Central memory CD4-positive, alpha-beta T cell (primary cell): Measurements from ENCODE around the gene NCKAP5.

Experiments
- DNase-seq: peaks from one replicate; pipeline ENCODE4 v3.0.0; 2022

NCKAP5 gene

GRCh38 chr2:133456971-133457370 is 111.3 kb downstream of the NCKAP5 start:
- no peak for DNase-seq

DNA sequence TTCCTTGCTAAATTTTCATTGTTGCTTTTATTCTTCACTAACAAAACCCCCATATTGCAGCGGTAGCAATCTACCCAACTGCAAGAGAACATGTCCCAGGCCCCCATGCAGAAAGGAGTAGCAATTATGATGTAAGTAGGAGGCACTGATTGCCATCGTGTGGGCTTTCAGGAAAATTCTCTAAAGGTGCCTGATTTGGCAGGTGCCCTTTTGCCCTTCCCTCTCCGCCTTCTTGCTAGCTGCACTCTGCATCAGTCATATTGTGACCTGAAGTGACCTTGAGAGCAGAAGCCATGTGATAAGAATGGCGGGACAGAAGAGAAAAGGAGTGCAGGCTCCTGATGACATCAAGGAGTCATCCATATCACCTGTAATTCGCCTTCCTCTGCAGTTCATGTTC is 112.1 kb downstream of the NCKAP5 start:
- no peak for DNase-seq

GRCh38 chr2:133453032-133453431 is 115.2 kb downstream of the NCKAP5 start:
- no peak for DNase-seq

GRCh38 chr2:133452583-133452982 is 115.7 kb downstream of the NCKAP5 start:
- no peak for DNase-seq

- no peak for DNase-seq
Observed at GRCh38 chr2:133452146-133452545, 116.1 kb downstream of the NCKAP5 start.

GRCh38 chr2:133448195-133448594 is 120.1 kb downstream of the NCKAP5 start:
- no peak for DNase-seq

DNA sequence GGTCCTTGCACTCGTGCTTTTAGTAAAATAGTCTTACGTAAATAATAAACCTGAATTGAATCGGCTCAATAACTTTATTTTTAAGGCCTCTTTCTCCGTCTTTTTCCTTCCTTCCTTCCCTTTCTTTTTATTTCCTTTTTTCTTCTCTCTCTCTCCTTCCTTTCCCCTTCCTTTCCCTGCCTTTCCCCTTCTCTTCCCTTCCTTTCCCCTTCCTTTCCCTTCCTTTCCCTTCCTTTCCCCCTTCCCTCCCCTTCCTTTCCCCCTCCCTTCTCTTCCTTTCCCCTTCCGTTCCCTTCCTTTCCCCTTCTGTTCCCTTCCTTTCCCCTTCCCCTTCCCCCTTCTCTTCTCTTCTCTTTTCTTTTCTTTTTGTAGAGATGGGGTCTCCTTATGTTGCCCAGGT is 121.0 kb downstream of the NCKAP5 start:
- DNase-seq: no peak

- no peak for DNase-seq
Observed at GRCh38 chr2:133444465-133444864, 123.8 kb downstream of the NCKAP5 start.

DNA sequence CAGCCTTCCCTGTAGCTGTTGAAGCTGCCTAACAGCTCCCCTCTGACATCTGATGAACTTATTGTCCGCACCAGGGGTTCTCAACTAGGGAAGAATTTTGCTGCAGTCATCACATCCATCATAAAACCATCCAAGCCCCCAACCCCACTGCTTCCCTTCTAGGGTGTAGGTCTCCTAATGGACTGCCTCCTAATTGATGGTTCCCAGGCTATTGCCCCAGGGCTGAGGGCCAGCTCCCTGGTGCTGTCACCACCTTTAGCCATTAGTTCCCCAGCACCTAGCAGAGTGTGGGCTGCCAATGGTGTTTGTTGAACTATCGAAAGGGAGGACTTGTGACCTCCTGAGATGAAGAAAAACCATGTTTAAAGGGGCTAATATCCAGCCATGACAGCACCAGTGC is 125.9 kb downstream of the NCKAP5 start:
- DNase-seq: no peak

DNA sequence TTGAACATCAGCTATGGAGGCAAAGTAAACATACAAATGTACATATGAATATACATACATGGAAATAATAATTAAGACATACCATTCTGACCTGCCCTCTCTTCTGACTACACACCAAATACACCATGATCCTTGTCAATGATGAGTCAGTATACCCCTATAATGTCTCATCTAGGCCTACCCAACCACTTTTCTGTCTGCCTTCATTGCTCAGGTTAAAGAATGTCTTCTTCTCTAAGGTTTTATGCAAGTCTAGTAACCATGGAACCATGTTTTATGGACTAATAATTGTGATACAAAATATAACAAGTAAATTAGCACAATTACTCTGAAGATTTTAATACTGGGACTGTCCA is 128.7 kb downstream of the NCKAP5 start:
- DNase-seq: no peak

- DNase-seq: no peak
Observed at GRCh38 chr2:133438848-133439564, 129.3 kb downstream of the NCKAP5 start.

DNA sequence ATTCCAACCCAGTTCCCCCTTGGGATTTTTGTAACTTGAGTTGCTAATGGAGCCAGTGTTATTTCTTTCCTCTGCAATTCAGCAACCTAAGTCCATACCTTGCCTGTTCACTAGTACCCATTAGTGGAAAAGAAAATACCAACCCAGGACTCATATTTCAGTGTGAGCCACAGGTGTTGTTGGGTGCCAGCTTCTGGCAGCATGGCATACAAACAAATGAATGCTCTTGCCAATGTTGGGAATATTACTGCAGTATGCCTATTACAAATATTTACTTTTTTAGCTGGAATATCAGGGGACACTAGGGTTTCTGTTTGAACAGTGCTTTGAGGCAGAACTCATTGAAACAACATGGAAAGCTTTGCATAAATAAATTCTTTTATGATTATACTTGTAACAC is 130.2 kb downstream of the NCKAP5 start:
- no peak for DNase-seq

DNA sequence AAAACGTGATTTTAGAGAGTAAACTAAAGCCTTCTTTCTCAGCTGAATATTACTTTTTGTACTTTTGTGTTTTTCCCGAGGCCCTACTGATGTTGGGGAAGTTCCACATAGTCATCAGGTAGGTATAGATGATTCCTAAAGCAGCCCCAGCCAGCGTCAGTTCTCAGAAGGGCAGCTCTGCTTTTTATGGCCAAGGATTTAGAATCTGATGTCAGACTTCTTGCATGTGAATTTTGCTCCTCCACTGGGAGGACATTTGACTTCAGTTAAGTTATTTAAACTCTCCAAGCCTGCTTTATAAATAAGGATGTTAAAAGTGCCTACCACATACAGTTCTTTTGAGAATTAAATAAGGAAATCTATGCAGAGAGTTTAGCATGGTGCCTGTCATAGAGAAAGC is 130.8 kb downstream of the NCKAP5 start:
- no peak for DNase-seq

- no peak for DNase-seq
Observed at GRCh38 chr2:133434959-133435668, 133.1 kb downstream of the NCKAP5 start.

- DNase-seq: no peak
Observed at GRCh38 chr2:133433455-133434451, 134.5 kb downstream of the NCKAP5 start.

GRCh38 chr2:133432778-133433177 is 135.5 kb downstream of the NCKAP5 start:
- DNase-seq: no peak

DNA sequence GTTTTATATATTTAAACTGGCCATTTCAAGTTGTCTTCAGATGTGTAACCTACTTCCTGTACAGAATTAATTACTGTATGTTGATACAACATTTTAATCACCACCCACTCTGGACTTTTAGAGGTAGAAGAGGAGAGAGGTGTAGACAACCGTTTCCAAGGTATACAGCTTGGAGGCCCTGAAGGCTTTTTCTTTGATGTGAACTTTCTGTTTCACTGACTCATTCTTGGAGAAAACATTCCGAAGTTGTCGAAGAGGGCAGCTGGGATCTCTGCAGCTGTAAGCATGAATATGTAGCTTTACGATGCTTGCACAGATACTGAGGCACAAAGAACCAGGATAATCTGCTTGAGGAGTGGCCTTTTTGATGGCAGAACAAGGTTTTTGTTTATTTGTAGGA is 137.0 kb downstream of the NCKAP5 start:
- no peak for DNase-seq

GRCh38 chr2:133426791-133427190 is 141.5 kb downstream of the NCKAP5 start:
- no peak for DNase-seq

DNA sequence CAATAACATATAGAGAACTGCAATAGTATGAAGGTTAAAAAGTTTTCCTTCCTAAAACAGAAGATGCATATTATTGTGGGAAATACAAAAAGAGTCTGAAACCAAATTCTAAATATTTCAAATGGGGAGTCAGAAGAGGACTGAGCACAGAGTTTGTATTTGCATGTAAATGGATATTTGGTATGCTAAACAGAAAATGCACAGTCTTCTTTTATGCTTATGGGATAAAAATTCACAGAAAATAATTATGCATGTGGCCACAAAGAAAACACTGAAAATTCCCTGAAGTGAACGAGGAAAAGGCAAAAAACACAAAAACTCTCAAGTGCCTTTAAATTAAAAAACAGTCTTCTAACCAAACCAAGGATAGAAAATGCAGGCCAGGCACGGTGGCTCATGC is 142.7 kb downstream of the NCKAP5 start:
- DNase-seq: no peak

GRCh38 chr2:133424876-133425275 is 143.4 kb downstream of the NCKAP5 start:
- DNase-seq: no peak

DNA sequence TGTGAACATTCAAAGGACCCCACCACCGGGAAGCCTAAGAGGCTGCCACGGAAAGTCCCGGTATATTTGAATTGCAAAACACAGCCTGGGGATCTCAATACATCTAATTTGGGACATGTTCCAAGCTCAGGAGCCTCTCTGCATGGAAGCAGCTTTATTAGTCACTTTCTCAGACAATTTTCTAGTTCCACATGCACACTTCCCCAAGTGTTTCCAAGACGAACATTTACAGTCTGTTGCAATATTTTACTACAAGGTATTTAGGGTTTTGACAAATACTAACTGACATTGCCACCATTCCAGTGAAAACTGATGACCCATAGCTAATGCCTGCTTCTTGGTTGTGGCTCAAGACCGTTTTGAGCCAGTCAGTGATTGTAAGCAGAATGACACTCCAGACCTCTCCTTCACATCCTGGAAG is 145.3 kb downstream of the NCKAP5 start:
- no peak for DNase-seq

DNA sequence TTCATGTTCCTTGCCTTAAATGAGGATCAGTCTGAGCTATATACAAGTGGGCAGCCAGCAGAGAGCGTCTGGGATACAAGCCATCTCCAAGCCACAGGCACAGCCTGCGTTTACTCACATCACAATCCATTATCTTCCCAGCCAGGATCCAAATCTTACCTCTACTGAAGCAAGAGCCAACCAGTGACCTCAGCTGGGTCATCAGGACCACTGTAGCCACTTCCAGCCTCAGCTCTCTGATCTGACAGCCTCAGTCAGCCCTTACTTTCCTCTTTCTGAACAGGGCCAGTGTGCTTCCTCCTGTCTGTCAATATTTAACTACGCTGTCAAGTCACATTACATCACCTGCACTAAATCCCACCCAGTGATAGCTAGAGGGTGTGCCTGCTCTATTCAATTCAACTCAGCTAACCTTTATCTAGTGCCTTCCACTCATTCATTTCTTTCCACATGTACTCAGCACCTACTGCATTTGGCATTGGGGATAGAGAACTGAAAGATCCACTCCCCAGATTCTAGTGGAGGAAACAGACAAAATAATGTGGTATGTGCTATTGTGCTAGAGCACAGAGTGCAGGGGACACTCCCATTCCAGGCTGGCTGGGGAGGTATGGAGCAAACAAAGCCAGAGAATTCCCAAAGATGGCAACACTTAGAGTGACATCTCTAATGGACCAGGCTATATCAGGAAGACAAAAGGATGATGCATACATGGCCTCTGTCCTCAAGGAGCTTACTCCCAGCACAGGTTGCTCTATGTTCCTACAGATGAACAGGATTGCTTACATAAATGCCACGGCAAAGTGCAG is 146.5 kb downstream of the NCKAP5 start:
- DNase-seq: no peak

DNA sequence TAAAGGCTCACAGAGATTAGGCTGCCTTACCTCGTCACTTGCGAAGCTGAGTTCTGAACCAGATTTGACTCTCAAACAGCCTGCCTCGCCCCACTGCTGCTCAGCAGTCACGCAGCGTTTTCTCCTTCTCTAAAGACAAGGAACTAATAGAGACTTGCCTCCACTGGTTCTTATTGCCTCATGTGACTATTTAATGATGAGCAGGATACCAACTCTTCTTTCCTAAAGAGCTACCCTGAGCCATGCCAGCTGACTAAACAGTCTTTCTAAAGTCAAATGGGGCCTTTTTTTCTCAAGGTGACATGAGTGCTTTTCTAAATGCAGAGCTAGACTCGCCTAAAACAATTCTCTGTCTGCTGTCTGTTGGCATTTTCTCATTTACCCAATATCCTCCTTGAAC is 147.5 kb downstream of the NCKAP5 start:
- DNase-seq: no peak
